ENCODE measurements around the gene SLC46A3. TPM values are rescaled to one million over a fixed set of nuclear protein-coding genes. Genes with fewer than 3 reads are reported as not detected.
A peak's percentile ranks its signal among the peaks of the same experiment; 100 is the strongest.

Gene SLC46A3
- total RNA-seq, 1 experiment from 2014 or later: 8.1 TPM

DNA sequence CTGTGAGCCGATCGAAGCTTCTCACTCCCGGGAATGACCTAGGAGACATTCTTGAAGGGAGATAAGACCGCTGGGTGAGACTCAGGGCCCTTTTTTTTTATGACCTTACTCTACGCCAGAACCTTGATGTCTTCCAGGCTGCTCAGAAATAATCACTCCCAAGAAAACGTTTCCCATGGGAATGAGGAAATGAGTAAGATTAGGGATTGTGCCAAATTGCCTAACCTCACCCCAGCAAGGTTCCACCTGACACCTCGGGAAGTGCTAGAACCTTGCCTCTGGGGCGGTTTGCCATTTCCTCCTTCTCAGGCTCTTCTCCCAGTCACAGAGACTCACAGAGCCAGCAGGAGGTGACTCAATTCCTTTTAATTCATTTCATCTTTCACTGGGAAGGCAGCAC is 2.3 kb downstream of the SLC46A3 start:
- ChIA-PET POLR2A (interaction anchor here (0.6 to 4.7 kb wide), 6 partner anchors 11 to 431 kb away, joined by 3 to 29 read pairs (median 3); partner anchors contain the start of gene POMP), CTCF (interaction anchor here (0.6 to 1.0 kb wide), 3 partner anchors 37 to 890 kb away, joined by 3 read pairs; no protein-coding TSS in a partner anchor)
- peaks cover 33% of the 10 kb centered on the region for H3K4me1 Mint-ChIP-seq (ENCODE audit: insufficient read depth, unreplicated experiment)
- H3K27ac Mint-ChIP-seq (ENCODE audit: low read depth, unreplicated experiment): peak overlapping the region; percentile 93
- intact Hi-C loops (cut with micrococcal nuclease): loop anchor here (5.0 kb wide), 1 partner anchor 39 kb away; no protein-coding TSS in a partner anchor
- BruUV-seq (replicated peaks): no TSS peak
- TF ChIP-seq, protein P1, sequence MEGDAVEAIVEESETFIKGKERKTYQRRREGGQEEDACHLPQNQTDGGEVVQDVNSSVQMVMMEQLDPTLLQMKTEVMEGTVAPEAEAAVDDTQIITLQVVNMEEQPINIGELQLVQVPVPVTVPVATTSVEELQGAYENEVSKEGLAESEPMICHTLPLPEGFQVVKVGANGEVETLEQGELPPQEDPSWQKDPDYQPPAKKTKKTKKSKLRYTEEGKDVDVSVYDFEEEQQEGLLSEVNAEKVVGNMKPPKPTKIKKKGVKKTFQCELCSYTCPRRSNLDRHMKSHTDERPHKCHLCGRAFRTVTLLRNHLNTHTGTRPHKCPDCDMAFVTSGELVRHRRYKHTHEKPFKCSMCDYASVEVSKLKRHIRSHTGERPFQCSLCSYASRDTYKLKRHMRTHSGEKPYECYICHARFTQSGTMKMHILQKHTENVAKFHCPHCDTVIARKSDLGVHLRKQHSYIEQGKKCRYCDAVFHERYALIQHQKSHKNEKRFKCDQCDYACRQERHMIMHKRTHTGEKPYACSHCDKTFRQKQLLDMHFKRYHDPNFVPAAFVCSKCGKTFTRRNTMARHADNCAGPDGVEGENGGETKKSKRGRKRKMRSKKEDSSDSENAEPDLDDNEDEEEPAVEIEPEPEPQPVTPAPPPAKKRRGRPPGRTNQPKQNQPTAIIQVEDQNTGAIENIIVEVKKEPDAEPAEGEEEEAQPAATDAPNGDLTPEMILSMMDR (IDR thresholded peaks at IDR 0.05; ENCODE audit: unreplicated experiment): no peak
- no peaks in the 10 kb centered on the region for H3K9me3 Mint-ChIP-seq (ENCODE audit: unreplicated experiment)
- no peaks in the 10 kb centered on the region for H3K27me3 Mint-ChIP-seq (ENCODE audit: insufficient read depth, unreplicated experiment)
- DNase-seq (ENCODE audit: unreplicated experiment): peak; percentile 99
- peaks cover 10% of the 10 kb centered on the region for H3K36me3 Mint-ChIP-seq (ENCODE audit: insufficient read depth, unreplicated experiment)
- peak overlapping the region; percentile 81 for H3K4me3 Mint-ChIP-seq (ENCODE audit: unreplicated experiment)

DNA sequence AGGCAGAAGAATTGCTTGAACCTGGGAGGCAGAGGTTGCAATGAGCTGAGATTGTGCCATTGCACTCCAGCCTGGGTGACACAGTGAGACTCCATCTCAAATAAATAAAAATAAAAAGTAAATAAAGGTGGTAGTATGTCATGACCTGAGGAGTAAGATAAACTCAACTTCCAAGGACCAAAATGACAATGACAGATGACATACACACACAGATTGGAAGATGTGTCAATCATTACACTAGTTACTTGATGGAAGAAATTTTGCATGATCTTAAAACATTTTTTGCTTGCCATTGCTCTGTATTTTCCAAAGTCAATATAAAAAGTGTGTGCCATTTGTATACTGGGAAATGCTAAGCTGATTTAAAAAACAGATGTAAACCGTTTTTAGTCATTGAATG is 4.1 kb downstream of the SLC46A3 start:
- DNase-seq (ENCODE audit: unreplicated experiment): no peak
- ChIA-PET CTCF (no interaction called here), POLR2A (interaction anchor here (0.5 kb wide), 1 partner anchor 46 kb away, joined by 3 read pairs; no protein-coding TSS in a partner anchor)
- H3K9me3 Mint-ChIP-seq (ENCODE audit: unreplicated experiment): no peaks in the 10 kb centered on the region
- peaks cover 18% of the 10 kb centered on the region for H3K36me3 Mint-ChIP-seq (ENCODE audit: insufficient read depth, unreplicated experiment)
- H3K27ac Mint-ChIP-seq (ENCODE audit: low read depth, unreplicated experiment): peak overlapping the region; percentile 93
- H3K4me3 Mint-ChIP-seq (ENCODE audit: unreplicated experiment): no peak overlapping the region
- H3K4me1 Mint-ChIP-seq (ENCODE audit: insufficient read depth, unreplicated experiment): peaks cover 34% of the 10 kb centered on the region
- H3K27me3 Mint-ChIP-seq (ENCODE audit: insufficient read depth, unreplicated experiment): no peaks in the 10 kb centered on the region
- no TSS peak for BruUV-seq (replicated peaks)
- intact Hi-C loops (cut with micrococcal nuclease): loop anchor here (5.0 kb wide), 1 partner anchor 37 kb away; no protein-coding TSS in a partner anchor
- TF ChIP-seq, protein P1 (IDR thresholded peaks at IDR 0.05; ENCODE audit: unreplicated experiment): no peak

DNA sequence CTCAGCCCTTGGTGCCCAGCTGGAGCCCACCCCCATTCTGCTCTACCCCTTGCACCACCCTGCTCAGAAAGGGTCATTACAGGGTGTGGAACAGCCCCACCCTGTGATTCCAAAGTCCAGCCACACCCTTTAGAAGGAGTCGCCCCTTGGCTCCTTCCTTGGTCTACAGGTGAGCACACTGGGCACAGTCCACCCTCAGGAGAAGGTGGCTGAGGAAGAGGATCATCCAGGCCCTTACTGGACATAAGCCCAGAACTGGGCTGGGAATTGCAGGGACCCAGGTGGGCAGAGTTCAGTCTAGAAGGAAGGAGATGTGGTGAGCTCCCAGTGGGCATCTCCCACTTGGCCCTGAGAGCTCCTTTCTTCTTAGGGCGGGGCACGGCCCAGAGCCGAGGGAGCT is 8.6 kb downstream of the SLC46A3 start:
- no peaks in the 10 kb centered on the region for H3K9me3 Mint-ChIP-seq (ENCODE audit: unreplicated experiment)
- H3K4me3 Mint-ChIP-seq (ENCODE audit: unreplicated experiment): no peak overlapping the region
- H3K27me3 Mint-ChIP-seq (ENCODE audit: insufficient read depth, unreplicated experiment): no peaks in the 10 kb centered on the region
- peak overlapping the region; percentile 74 for H3K27ac Mint-ChIP-seq (ENCODE audit: low read depth, unreplicated experiment)
- intact Hi-C loops (cut with micrococcal nuclease): no loop called here
- peaks cover 13% of the 10 kb centered on the region for H3K4me1 Mint-ChIP-seq (ENCODE audit: insufficient read depth, unreplicated experiment)
- CTCF ChIA-PET: interaction anchor here (0.8 kb wide), 1 partner anchor 19 kb away, joined by 3 read pairs; no protein-coding TSS in a partner anchor
- TF ChIP-seq, protein P1 (IDR thresholded peaks at IDR 0.05; ENCODE audit: unreplicated experiment): no peak
- peaks cover 21% of the 10 kb centered on the region for H3K36me3 Mint-ChIP-seq (ENCODE audit: insufficient read depth, unreplicated experiment)
- BruUV-seq (replicated peaks): no TSS peak
- no peak for DNase-seq (ENCODE audit: unreplicated experiment)
- POLR2A ChIA-PET: interaction anchor here (0.5 to 1.3 kb wide), 2 partner anchors 9 to 983 kb away, joined by 3 to 5 read pairs; partner anchors contain the start of gene SLC46A3

DNA sequence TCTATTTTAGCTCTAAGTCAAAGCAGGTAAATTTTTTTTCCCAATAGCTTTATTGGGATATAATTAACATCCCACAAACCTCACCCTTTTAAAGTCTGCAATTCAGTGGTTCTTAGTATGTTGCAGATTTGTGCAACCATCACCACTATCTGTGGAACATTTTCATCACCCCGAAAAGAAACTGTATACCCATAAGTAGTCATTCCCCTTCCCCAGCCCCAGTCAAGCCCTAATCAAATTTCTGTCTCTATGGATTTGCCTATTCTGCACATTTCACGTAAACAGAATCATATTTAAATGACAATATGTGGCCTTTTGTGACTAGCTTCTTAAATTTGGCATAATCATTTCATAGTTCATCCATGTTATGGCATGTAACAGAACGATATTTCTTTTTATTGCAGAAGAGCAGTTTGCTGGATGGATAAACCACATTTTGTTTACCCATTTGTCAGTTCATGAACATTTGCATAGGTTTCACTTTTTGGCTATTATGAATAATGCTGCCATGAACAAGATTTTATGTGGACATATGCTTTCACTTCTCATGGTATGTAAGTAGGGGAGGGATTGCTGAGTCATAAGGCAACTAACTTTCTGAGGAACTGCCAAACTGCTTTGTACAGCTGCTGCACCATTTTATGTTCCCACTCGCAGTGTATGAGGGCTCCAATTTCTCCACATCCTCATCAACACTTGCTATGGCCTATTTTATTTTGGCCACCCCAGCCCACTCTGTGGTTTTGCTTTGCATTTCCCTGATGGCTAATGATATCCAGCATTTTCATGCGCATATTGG is 10.9 kb downstream of the SLC46A3 start:
- CTCF ChIA-PET: interaction anchor here (0.9 to 1.3 kb wide), 2 partner anchors 10 to 82 kb away, joined by 3 to 4 read pairs; no protein-coding TSS in a partner anchor

More for the DNA sequence above, 10.9 kb downstream of the SLC46A3 start:
- peak; percentile 80 for DNase-seq (ENCODE audit: unreplicated experiment)
- POLR2A ChIA-PET: interaction anchor here (0.7 to 1.6 kb wide), 3 partner anchors 10 to 14 kb away, joined by 3 to 5 read pairs (median 4); partner anchors contain the start of gene SLC46A3
- peaks cover 13% of the 10 kb centered on the region for H3K4me1 Mint-ChIP-seq (ENCODE audit: insufficient read depth, unreplicated experiment)
- no TSS peak for BruUV-seq (replicated peaks)
- H3K27ac Mint-ChIP-seq (ENCODE audit: low read depth, unreplicated experiment): no peak overlapping the region
- no peak overlapping the region for H3K4me3 Mint-ChIP-seq (ENCODE audit: unreplicated experiment)
- TF ChIP-seq, protein P1 (IDR thresholded peaks at IDR 0.05; ENCODE audit: unreplicated experiment): no peak
- intact Hi-C loops (cut with micrococcal nuclease): no loop called here
- no peaks in the 10 kb centered on the region for H3K27me3 Mint-ChIP-seq (ENCODE audit: insufficient read depth, unreplicated experiment)
- no peaks in the 10 kb centered on the region for H3K9me3 Mint-ChIP-seq (ENCODE audit: unreplicated experiment)
- peaks cover 11% of the 10 kb centered on the region for H3K36me3 Mint-ChIP-seq (ENCODE audit: insufficient read depth, unreplicated experiment)

Data from MCF 10A (cell line).